GM19372 (cell line): ENCODE data around the gene NPSR1.

ENCODE experiments used
- ATAC-seq: cut with Tn5 transposase; IDR thresholded peaks from one replicate; pipeline ENCODE4 v1.9.1; 2021; ENCODE audit warnings: mild to moderate bottlenecking, low read depth, moderate library complexity; ENCODE audit not compliant: unreplicated experiment

The NPSR1 gene

GRCh38 chr7:34719636-34720035 lies 61.6 kb downstream of the NPSR1 start:
- ATAC-seq, result no peak

GRCh38 chr7:34720289-34720688 lies 62.3 kb downstream of the NPSR1 start:
- ATAC-seq, result no peak

GRCh38 chr7:34723338-34723737 lies 65.3 kb downstream of the NPSR1 start:
- no peak for ATAC-seq

- ATAC-seq, result no peak
These were observed 66.0 kb downstream of the NPSR1 start for GRCh38 chr7:34723866-34724490.

- ATAC-seq, result no peak
These were observed 68.2 kb downstream of the NPSR1 start for GRCh38 chr7:34726221-34726620.

GRCh38 chr7:34727464-34727995 lies 69.5 kb downstream of the NPSR1 start:
- no peak for ATAC-seq

GRCh38 chr7:34728156-34728555 lies 70.1 kb downstream of the NPSR1 start:
- ATAC-seq, result no peak

GRCh38 chr7:34734771-34735170 lies 76.8 kb downstream of the NPSR1 start:
- ATAC-seq, result no peak

- no peak for ATAC-seq
These were observed 77.5 kb downstream of the NPSR1 start for GRCh38 chr7:34735526-34735925.

GRCh38 chr7:34739651-34740300 lies 81.8 kb downstream of the NPSR1 start:
- ATAC-seq, result no peak

- no peak for ATAC-seq
These were observed 82.8 kb downstream of the NPSR1 start for GRCh38 chr7:34740840-34741239.

GRCh38 chr7:34747176-34747781 lies 89.3 kb downstream of the NPSR1 start:
- no peak for ATAC-seq

- no peak for ATAC-seq
These were observed 90.1 kb downstream of the NPSR1 start for GRCh38 chr7:34747867-34748727.

GRCh38 chr7:34748728-34749089 lies 90.7 kb downstream of the NPSR1 start:
- ATAC-seq, result no peak

- no peak for ATAC-seq
These were observed 91.4 kb downstream of the NPSR1 start for GRCh38 chr7:34749446-34749845.

- ATAC-seq, result no peak
These were observed 92.2 kb downstream of the NPSR1 start for GRCh38 chr7:34750209-34750608.

GRCh38 chr7:34750636-34751035 lies 92.6 kb downstream of the NPSR1 start:
- no peak for ATAC-seq

- no peak for ATAC-seq
These were observed 94.0 kb downstream of the NPSR1 start for GRCh38 chr7:34751725-34752643.

GRCh38 chr7:34752929-34753328 lies 94.9 kb downstream of the NPSR1 start:
- no peak for ATAC-seq

GRCh38 chr7:34755008-34755407 lies 97.0 kb downstream of the NPSR1 start:
- no peak for ATAC-seq
